K562 (cell line): ENCODE results near the gene TMBIM4. TPM values are rescaled to one million over a fixed set of nuclear protein-coding genes. Genes with fewer than 3 reads are reported as not detected.

Source experiments
- ARID4B ChIP-seq: sonication (generic); formaldehyde crosslinking; IDR thresholded peaks from 2 replicates; pipeline ENCODE4 v1.8.0; 2022; ENCODE audit warnings: mild to moderate bottlenecking, missing genetic modification reagents
- CBX8 ChIP-seq: fragments of 200-600 bp; sonication (generic); IDR thresholded peaks from 2 replicates; pipeline ENCODE4 v1.6.1; 2012; ENCODE audit warnings: borderline replicate concordance, mixed run types, low read depth, mild to moderate bottlenecking, moderate library complexity, mixed read lengths, low read length, control low read depth, inconsistent platforms; ENCODE audit not compliant: poor library complexity, severe bottlenecking; ENCODE audit errors: extremely low read depth
- DPF2 ChIP-seq: fragments of 450-650 bp; IDR thresholded peaks from 2 replicates; pipeline ENCODE4 v1.6.1; 2016
- EHMT2 ChIP-seq: fragments of 450-650 bp; IDR thresholded peaks from 2 replicates; pipeline ENCODE4 v1.6.1; 2018; ENCODE audit warnings: antibody characterized with exemption
- GATA2 ChIP-seq: sonication (generic); formaldehyde crosslinking; IDR thresholded peaks from 2 replicates; pipeline ENCODE4 v1.4.0; 2020; ENCODE audit warnings: mild to moderate bottlenecking, missing genetic modification reagents
- HNRNPUL1 ChIP-seq: fragments of 200-400 bp; formaldehyde crosslinking; IDR thresholded peaks from 2 replicates; pipeline ENCODE4 v1.6.1; 2017; ENCODE audit warnings: low read length
- HSF4 ChIP-seq: fragments of 250-450 bp; sonication (Bioruptor Pico); IDR thresholded peaks from 2 replicates; pipeline ENCODE4 v2.1.2; 2022; ENCODE audit warnings: mild to moderate bottlenecking, moderate library complexity, borderline replicate concordance
- KHSRP ChIP-seq: fragments of 450-650 bp; IDR thresholded peaks from 2 replicates; pipeline ENCODE4 v1.6.1; 2017
- KLF1 ChIP-seq: fragments of 450-650 bp; IDR thresholded peaks from 2 replicates; pipeline ENCODE4 v1.6.1; 2016; ENCODE audit warnings: missing genetic modification characterization, missing compliant biosample characterization
- KLF6 ChIP-seq: fragments of 250-450 bp; sonication (Bioruptor Pico); IDR thresholded peaks from 2 replicates; pipeline ENCODE4 v1.4.0; 2020; ENCODE audit warnings: mild to moderate bottlenecking, moderate library complexity, borderline replicate concordance
- L3MBTL2 ChIP-seq: fragments of 450-650 bp; IDR thresholded peaks from 2 replicates; pipeline ENCODE4 v1.6.1; 2016; ENCODE audit warnings: mild to moderate bottlenecking, moderate library complexity
- MTA3 ChIP-seq: fragments of 450-650 bp; formaldehyde crosslinking; IDR thresholded peaks from 2 replicates; pipeline ENCODE4 v1.6.1; 2017; ENCODE audit warnings: mild to moderate bottlenecking, borderline replicate concordance
- TCF15 ChIP-seq: fragments of 250-450 bp; sonication (Bioruptor Pico); IDR thresholded peaks from 2 replicates; pipeline ENCODE4 v1.8.0; 2022; ENCODE audit warnings: moderate library complexity, mild to moderate bottlenecking, inconsistent platforms
- YBX1 ChIP-seq: fragments of 450-650 bp; IDR thresholded peaks from 2 replicates; pipeline ENCODE4 v1.7.1; 2016; ENCODE audit warnings: mild to moderate bottlenecking
- ZBTB8A ChIP-seq: fragments of 450-650 bp; IDR thresholded peaks from 2 replicates; pipeline ENCODE4 v1.6.1; 2018; ENCODE audit warnings: mild to moderate bottlenecking, moderate library complexity; ENCODE audit not compliant: partially characterized antibody
- ZNF121 ChIP-seq: sonication (generic); formaldehyde crosslinking; conservative IDR thresholded peaks from 2 replicates; pipeline ENCODE4 v1.8.0; 2022; ENCODE audit warnings: missing genetic modification reagents
- ZNF583 ChIP-seq: fragments of 250-450 bp; sonication (Bioruptor Pico); IDR thresholded peaks from 2 replicates; pipeline ENCODE4 v1.4.0; 2020
- polyA plus RNA-seq, 8 experiments: library from polyadenylated mRNA; depleted of rRNA in 4 of 8; stranded (reverse) in 5 of 8; unstranded in 3 of 8; fragments of >200 nt; fragmentation: Nextera tagmentation in 2 of 8; fragmentation: Illumina TruSeq in 1 of 8; extraction: Ambion mirVana in 2 of 8; extraction: Trizol in 1 of 8; gene quantifications; 2 replicates each; pipeline versions ENCODE4 v1.2.1 to v1.2.3, GENCODE V29; 2011 to 2014; ENCODE audit warnings: inconsistent platforms in 1 of 8, missing spikeins in 1 of 8
- total RNA-seq, 7 experiments: library from RNA; depleted of rRNA in 6 of 7; stranded (reverse); fragments of >200 nt in 6 of 7; fragmentation: Illumina TruSeq in 2 of 7; extraction: Trizol in 2 of 7; gene quantifications; 2 replicates each; pipeline versions ENCODE4 v1.2.1 to v1.2.3, GENCODE V29; 2011 to 2021; ENCODE audit warnings: low replicate concordance in 1 of 7
- TF ChIP-seq, protein P1 (sequence below): fragments of 250-450 bp; sonication (Bioruptor Pico); IDR thresholded peaks from 2 replicates; pipeline ENCODE4 v1.6.1; 2021; ENCODE audit warnings: mild to moderate bottlenecking
- TF ChIP-seq, protein P2 (sequence below): fragments of 250-450 bp; sonication (Bioruptor Pico); IDR thresholded peaks from 2 replicates; pipeline ENCODE4 v1.4.0; 2020

TMBIM4 gene
- total and polyA plus RNA-seq, 9 of the 15 experiments (the other 6 are each of a cell fraction or from before 2014, with no cell fraction given), result 18.6 to 272 (median 50.0) TPM

DNA sequence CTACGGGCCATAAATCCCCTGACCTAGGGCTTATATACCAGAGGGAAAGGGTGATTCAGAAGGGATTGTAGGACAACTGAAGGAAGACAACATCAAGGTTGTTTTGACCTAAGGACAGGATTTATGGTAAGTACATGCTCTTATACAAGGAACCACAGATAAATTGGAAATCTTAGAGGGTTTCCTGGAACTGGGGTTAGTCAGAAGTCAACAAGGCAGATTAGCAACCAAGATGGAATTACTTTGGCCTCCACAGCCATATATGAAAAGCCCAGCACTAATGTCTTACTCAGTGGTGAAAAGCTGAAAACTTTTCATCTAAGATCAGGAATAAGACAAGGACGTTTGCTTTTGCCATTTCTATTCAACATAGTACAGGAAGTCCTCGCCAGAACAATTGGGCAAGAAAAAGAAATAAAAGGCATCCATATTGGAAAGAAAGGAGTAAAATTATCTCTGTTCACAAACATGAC, 5.4 kb downstream of the TMBIM4 start (continued):
- TF ChIP-seq ARID4B (CRISPR knock-in tag) (no peak), HSF4 (CRISPR knock-in tag) (peak; percentile 62; the same call in 1 of the 2 replicates), TCF15 (no peak), ZNF583 (CRISPR knock-in tag) (peak; percentile 36; the same call in 1 of the 2 replicates), EHMT2 (0 out of 2 replicates have a peak, but pooled peaks have one; percentile 39), GATA2 (CRISPR knock-in tag) (peak; percentile 30; the same call in 1 of the 2 replicates), YBX1 (no peak), DPF2 (peak; percentile 84), KLF1 (tag) (no peak), ZNF121 (CRISPR knock-in tag) (no peak), CBX8 (no peak), ZBTB8A (no peak), KLF6 (peak; percentile 92; the same call in 1 of the 2 replicates), L3MBTL2 (peak; percentile 33; the same call in 1 of the 2 replicates), HNRNPUL1 (no peak), MTA3 (no peak), KHSRP (no peak)
- TF ChIP-seq, protein P1, sequence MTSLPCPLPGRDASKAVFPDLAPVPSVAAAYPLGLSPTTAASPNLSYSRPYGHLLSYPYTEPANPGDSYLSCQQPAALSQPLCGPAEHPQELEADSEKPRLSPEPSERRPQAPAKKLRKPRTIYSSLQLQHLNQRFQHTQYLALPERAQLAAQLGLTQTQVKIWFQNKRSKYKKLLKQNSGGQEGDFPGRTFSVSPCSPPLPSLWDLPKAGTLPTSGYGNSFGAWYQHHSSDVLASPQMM, result no peak
- TF ChIP-seq, protein P2, sequence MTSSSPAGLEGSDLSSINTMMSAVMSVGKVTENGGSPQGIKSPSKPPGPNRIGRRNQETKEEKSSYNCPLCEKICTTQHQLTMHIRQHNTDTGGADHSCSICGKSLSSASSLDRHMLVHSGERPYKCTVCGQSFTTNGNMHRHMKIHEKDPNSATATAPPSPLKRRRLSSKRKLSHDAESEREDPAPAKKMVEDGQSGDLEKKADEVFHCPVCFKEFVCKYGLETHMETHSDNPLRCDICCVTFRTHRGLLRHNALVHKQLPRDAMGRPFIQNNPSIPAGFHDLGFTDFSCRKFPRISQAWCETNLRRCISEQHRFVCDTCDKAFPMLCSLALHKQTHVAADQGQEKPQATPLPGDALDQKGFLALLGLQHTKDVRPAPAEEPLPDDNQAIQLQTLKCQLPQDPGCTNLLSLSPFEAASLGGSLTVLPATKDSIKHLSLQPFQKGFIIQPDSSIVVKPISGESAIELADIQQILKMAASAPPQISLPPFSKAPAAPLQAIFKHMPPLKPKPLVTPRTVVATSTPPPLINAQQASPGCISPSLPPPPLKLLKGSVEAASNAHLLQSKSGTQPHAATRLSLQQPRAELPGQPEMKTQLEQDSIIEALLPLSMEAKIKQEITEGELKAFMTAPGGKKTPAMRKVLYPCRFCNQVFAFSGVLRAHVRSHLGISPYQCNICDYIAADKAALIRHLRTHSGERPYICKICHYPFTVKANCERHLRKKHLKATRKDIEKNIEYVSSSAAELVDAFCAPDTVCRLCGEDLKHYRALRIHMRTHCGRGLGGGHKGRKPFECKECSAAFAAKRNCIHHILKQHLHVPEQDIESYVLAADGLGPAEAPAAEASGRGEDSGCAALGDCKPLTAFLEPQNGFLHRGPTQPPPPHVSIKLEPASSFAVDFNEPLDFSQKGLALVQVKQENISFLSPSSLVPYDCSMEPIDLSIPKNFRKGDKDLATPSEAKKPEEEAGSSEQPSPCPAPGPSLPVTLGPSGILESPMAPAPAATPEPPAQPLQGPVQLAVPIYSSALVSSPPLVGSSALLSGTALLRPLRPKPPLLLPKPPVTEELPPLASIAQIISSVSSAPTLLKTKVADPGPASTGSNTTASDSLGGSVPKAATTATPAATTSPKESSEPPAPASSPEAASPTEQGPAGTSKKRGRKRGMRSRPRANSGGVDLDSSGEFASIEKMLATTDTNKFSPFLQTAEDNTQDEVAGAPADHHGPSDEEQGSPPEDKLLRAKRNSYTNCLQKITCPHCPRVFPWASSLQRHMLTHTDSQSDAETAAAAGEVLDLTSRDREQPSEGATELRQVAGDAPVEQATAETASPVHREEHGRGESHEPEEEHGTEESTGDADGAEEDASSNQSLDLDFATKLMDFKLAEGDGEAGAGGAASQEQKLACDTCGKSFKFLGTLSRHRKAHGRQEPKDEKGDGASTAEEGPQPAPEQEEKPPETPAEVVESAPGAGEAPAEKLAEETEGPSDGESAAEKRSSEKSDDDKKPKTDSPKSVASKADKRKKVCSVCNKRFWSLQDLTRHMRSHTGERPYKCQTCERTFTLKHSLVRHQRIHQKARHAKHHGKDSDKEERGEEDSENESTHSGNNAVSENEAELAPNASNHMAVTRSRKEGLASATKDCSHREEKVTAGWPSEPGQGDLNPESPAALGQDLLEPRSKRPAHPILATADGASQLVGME (CRISPR knock-in tag), result no peak
